Sigmoid colon (tissue), 7 donors: ENCODE results near the gene ASB16. TPM values are rescaled to one million over a fixed set of nuclear protein-coding genes. Genes with fewer than 3 reads are reported as not detected.
A peak's percentile ranks its signal among the peaks of the same experiment; 100 is the strongest.

Experiments used
- DNase-seq: peaks from one replicate; pipeline ENCODE4 v3.0.0-alpha.2; 2019
- H3K27ac ChIP-seq, 4 donors: fragments of 200-600 bp; sonication (generic); one replicate each; pipeline ENCODE4 v1.5.1; 2016 to 2019; ENCODE audit warnings: mild to moderate bottlenecking in 1 of 4
- H3K27me3 ChIP-seq, 3 donors: fragments of 200-600 bp; sonication (generic); one replicate each; pipeline ENCODE4 v1.5.1; 2019; ENCODE audit warnings: mild to moderate bottlenecking in 1 of 3
- H3K36me3 ChIP-seq, 4 donors: fragments of 200-600 bp; sonication (generic); one replicate each; pipeline ENCODE4 v1.5.1; 2016 to 2019
- H3K4me1 ChIP-seq, 4 donors: fragments of 200-600 bp; sonication (generic); one replicate each; pipeline ENCODE4 v1.5.1; 2017 to 2019
- H3K4me3 ChIP-seq, 4 donors: fragments of 200-600 bp; sonication (generic); one replicate each; pipeline ENCODE4 v1.5.1; 2017 to 2019; ENCODE audit warnings: mild to moderate bottlenecking in 2 of 4, moderate library complexity in 1 of 4
- H3K9me3 ChIP-seq, 4 donors: fragments of 200-600 bp in 3 of 4; sonication (generic) in 3 of 4; one replicate each; pipeline versions ENCODE4 v1.5.1 to v1.6.1; 2013 to 2019
- EP300 ChIP-seq, 4 donors: sonication (generic); formaldehyde crosslinking; IDR thresholded peaks; one replicate each; pipeline ENCODE4 v1.6.1; 2017; ENCODE audit warnings: antibody characterized with exemption in 4 of 4
- POLR2A ChIP-seq, 2 donors: fragments of 450-650 bp; IDR thresholded peaks; one replicate each; pipeline ENCODE4 v1.6.1; 2016; ENCODE audit warnings: antibody characterized with exemption in 2 of 2, mild to moderate bottlenecking in 2 of 2, moderate library complexity in 2 of 2
- POLR2AphosphoS5 ChIP-seq, 4 donors: sonication (generic); formaldehyde crosslinking; IDR thresholded peaks; one replicate each; pipeline ENCODE4 v1.6.1; 2017; ENCODE audit warnings: antibody characterized with exemption in 4 of 4
- WGBS, 2 donors: extraction: QIAGEN DNeasy Blood & Tissue Kit; methylation state at CpG; one replicate each; pipeline ENCODE4 v1.1.7; 2013; 5-methylcytosine and 5-hydroxymethylcytosine counted together
- intact Hi-C: fragments of 100-400 bp; cut with DNase I; formaldehyde crosslinking; loops from one replicate; pipeline ENCODE4 v1.15.1; 2023
- polyA plus RNA-seq, 3 donors: library from polyadenylated mRNA; stranded (reverse); fragments of 200-250 nt; gene quantifications; one replicate each; pipeline ENCODE4 v1.2.3, GENCODE V29; 2013
- total RNA-seq, 4 donors: library from RNA; depleted of rRNA; stranded (reverse); fragments of >200 nt; gene quantifications; one replicate each; pipeline ENCODE4 v1.1.0, GENCODE V29; 2016
- TF ChIP-seq, protein P1 (sequence below), 4 experiments: fragments of 450-650 bp in 3 of 4; fragments of 200-600 bp in 1 of 4; IDR thresholded peaks; one replicate each; pipeline ENCODE4 v1.5.1; 2016 to 2019; ENCODE audit warnings: antibody characterized with exemption in 4 of 4, mild to moderate bottlenecking in 3 of 4, moderate library complexity in 2 of 4
- donor health status: healthy with polysubstance abuse.
- donor health status: Bipolar disorder and iron deficiency.
- donor health status: healthy.

The ASB16 gene
- total and polyA plus RNA-seq, 7 donors = 0.19 to 4.2 (median 1.1) TPM; not detected in 2

DNA sequence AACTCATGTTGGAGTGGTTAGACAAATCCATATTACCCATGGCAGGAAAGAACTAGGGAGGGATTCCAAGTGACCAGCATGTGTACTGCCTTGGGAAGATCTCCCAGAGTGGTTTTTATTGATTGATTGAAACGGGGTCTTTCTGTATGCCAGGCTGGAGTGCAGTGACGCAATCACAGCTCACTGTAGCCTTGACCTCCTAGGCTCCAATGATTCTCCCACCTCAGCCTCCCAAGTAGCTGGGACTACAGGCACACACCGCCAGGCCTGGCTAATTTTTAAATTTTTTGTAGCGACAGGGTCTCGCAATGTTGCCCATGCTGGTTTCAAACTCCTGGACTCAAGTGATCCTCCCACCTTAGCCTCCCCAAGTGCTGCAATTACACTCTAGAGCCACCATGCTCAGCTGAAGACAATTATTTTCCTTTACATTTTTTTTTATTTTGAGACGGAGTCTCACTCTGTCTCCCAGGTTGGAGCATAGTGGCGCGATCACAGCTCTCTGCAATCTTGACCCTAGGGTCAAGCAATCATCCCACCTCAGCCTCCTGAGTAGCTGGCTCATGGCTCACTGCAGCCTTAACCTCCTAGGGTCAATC lies 13.8 kb downstream of the ASB16 start:
- 90 to 92% methylated on average over 8 of the region's 8 CpGs for WGBS, 2 donors
- Histone ChIP-seq H3K27me3 (no peaks in the 10 kb centered on the region), H3K4me1 (peaks cover 0 to 35% (median 27%) of the 10 kb centered on the region in 4 donors), H3K9me3 (no peaks in the 10 kb centered on the region), H3K27ac (no peak overlapping the region), H3K36me3 (peaks cover 4 to 10% (median 6%) of the 10 kb centered on the region in 4 donors), H3K4me3 (no peak overlapping the region)
- no peak for DNase-seq
- intact Hi-C loops = no loop called here
- TF ChIP-seq EP300 (IDR thresholded peaks at IDR 0.05) = no peak
- TF ChIP-seq, protein P1, sequence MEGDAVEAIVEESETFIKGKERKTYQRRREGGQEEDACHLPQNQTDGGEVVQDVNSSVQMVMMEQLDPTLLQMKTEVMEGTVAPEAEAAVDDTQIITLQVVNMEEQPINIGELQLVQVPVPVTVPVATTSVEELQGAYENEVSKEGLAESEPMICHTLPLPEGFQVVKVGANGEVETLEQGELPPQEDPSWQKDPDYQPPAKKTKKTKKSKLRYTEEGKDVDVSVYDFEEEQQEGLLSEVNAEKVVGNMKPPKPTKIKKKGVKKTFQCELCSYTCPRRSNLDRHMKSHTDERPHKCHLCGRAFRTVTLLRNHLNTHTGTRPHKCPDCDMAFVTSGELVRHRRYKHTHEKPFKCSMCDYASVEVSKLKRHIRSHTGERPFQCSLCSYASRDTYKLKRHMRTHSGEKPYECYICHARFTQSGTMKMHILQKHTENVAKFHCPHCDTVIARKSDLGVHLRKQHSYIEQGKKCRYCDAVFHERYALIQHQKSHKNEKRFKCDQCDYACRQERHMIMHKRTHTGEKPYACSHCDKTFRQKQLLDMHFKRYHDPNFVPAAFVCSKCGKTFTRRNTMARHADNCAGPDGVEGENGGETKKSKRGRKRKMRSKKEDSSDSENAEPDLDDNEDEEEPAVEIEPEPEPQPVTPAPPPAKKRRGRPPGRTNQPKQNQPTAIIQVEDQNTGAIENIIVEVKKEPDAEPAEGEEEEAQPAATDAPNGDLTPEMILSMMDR (IDR thresholded peaks at IDR 0.05) = no peak
- TF ChIP-seq POLR2AphosphoS5 (IDR thresholded peaks at IDR 0.05) = no peak

DNA sequence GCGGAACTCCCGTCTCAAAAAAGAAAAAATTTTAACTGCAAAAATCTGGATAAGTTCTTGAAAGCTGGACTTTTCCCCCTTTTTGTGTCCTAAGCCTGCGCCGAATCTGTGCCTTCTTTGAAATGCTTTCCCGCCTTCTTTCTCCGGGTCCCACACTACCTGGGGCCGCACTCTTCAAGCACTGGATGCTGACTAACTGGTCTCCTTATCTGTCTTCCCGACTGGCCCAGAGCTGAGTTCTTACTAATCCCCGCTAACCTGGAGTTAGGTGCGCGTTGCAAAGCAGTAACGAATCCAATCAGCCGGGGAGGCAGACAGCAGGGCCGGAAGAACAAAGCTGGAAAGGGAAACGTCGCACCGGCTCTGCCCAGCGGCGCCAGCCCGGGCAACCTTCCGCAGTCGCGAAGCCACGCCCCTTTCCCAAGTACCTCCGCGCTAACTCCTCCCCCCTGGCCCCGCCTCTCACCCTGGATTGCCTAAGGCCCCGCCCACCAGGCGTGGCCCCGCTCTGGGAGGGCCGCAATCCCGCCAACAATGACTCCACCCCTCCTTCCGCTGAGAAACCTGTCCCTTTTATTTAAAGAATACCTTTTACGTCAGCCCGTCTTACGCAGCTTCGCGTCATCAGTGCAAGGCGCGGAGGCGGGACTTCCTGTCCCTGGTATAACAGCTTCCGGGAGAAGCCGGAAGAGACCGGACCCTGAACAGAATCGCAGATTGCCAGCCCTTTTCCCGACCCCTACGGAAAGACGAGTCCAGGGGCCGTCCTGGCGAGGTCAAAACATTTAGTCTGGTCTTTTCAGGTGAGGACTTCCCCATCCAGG lies 16.0 kb downstream of the ASB16 start, which contains the start of gene TMUB2:
TSS of gene TMUB2 (plus strand) at position 666 of the 824 bp plus-strand sequence. CDS start 737 bp downstream, outside the sequence.
- peaks cover 0 to 35% (median 27%) of the 10 kb centered on the region in 4 donors for H3K4me1 ChIP-seq
- H3K4me3 ChIP-seq = peak within 1 kb of the TSS; percentile 60 to 94 (median 74)
- TF ChIP-seq POLR2AphosphoS5 (IDR thresholded peaks at IDR 0.05) (peak; percentile 84 to 93 (median 90)), EP300 (IDR thresholded peaks at IDR 0.05) (peak in 2 of 4 donors; percentile 24 to 65), POLR2A (IDR thresholded peaks at IDR 0.05) (peak; percentile 60 to 81)
- TF ChIP-seq, protein P1 (IDR thresholded peaks at IDR 0.05) = no peak
- peaks cover 4 to 31% (median 12%) of the 10 kb centered on the region in 4 donors for H3K36me3 ChIP-seq
- H3K27ac ChIP-seq = peak within 1 kb of the TSS; percentile 89 to 99 (median 94)
- peak; percentile 99 for DNase-seq
- 0 to 1% methylated on average over 50 of the region's 50 CpGs for WGBS, 2 donors
- no peaks in the 10 kb centered on the region for H3K27me3 ChIP-seq
- intact Hi-C loops = loop anchor here (1.0 to 5.0 kb wide), 3 partner anchors 13 to 64 kb away; partner anchors contain the start of genes ATXN7L3 and HDAC5
- H3K9me3 ChIP-seq = no peaks in the 10 kb centered on the region

DNA sequence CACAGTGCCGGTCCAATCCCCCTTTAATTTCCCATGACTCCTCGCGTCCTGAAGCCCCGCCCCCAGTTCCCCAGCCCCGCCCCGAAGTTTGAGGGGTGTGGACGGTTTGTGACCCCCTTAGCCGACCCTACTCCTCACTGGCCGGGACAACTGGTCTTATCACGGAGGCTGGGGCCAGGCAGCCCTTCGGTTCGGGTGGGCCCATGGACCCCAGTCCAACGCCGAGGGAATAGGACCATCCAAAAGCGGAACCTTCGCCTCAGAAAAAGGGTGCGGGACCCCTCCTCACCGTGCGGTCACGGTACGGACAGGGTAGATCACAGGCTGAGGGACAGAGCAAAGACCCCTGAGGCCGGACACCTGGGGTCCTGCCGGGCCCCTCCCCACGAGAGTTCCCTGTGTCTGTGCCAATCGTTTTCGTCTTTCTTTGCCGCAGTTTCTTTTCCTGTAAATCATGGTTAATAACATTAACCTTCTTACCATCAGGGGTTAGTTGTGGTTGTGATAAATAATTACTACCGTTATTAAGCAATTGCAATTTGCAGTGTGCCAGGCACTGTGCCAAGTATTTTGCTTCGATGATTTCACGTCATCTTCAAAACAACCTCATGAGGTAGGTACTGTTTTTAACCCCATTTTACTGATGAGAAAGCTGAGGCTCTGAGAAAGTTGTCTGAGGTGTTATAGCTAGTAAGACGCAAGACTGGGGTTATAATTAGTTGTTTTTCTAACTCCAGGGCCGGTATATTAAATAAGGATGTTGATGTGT lies 16.8 kb downstream of the ASB16 start:
- Histone ChIP-seq H3K4me3 (peak overlapping the region; percentile 60 to 94 (median 74)), H3K27me3 (no peaks in the 10 kb centered on the region), H3K9me3 (no peaks in the 10 kb centered on the region), H3K36me3 (peaks cover 2 to 27% (median 10%) of the 10 kb centered on the region in 4 donors), H3K4me1 (peaks cover 0 to 35% (median 27%) of the 10 kb centered on the region in 4 donors), H3K27ac (peak overlapping the region; percentile 89 to 99 (median 94))
- 1 to 3% methylated on average over 32 of the region's 32 CpGs for WGBS, 2 donors
- TF ChIP-seq POLR2AphosphoS5 (IDR thresholded peaks at IDR 0.05) (peak in 1 of 4 donors; percentile 42), POLR2A (IDR thresholded peaks at IDR 0.05) (no peak)
- intact Hi-C loops = loop anchor here (1.0 to 5.0 kb wide), 2 partner anchors 31 to 65 kb away; partner anchors contain the start of gene HDAC5
- no peak for DNase-seq

DNA sequence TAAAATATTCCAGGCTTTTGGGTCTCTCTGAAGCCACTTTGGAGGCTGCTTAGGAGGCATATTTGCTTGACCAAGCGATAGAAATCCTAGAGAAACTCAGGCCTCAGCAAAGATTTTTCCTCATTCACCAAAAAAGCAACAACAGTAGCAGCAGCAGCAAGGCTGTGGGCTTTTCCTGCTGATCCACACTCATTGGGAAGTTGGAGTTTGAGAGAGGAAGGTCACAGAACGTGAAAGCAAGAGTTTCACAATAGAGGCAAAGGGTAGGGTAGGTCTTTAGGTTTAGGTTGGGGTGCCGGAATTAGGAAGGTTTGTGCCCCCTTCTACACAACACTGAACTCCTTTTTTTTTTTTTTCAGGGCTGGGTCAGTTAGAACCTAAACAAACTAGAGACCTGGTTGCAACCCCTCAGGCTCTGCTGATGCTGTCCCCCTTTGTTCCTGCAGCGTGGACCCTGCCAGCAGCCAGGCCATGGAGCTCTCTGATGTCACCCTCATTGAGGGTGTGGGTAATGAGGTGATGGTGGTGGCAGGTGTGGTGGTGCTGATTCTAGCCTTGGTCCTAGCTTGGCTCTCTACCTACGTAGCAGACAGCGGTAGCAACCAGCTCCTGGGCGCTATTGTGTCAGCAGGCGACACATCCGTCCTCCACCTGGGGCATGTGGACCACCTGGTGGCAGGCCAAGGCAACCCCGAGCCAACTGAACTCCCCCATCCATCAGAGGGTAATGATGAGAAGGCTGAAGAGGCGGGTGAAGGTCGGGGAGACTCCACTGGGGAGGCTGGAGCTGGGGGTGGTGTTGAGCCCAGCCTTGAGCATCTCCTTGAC lies 18.3 kb downstream of the ASB16 start:
- H3K36me3 ChIP-seq = peaks cover 4 to 39% (median 16%) of the 10 kb centered on the region in 4 donors
- intact Hi-C loops = loop anchor here (5.0 kb wide), 1 partner anchor 66 kb away; the partner anchor contains the start of gene HDAC5
- no peak overlapping the region for H3K4me3 ChIP-seq
- WGBS, 2 donors = 91 to 92% methylated on average over 12 of the region's 12 CpGs
- TF ChIP-seq, protein P1 (IDR thresholded peaks at IDR 0.05) = no peak
- TF ChIP-seq POLR2A (IDR thresholded peaks at IDR 0.05) (no peak), EP300 (IDR thresholded peaks at IDR 0.05) (no peak), POLR2AphosphoS5 (IDR thresholded peaks at IDR 0.05) (no peak)
- H3K4me1 ChIP-seq = peaks cover 0 to 35% (median 27%) of the 10 kb centered on the region in 4 donors
- no peak for DNase-seq
- H3K27me3 ChIP-seq = no peaks in the 10 kb centered on the region
- no peaks in the 10 kb centered on the region for H3K9me3 ChIP-seq
- peak overlapping the region in 3 of 4 donors; percentile 91 to 99 (median 98) for H3K27ac ChIP-seq
